Adrenal gland (tissue), 12 donors: ENCODE results near the gene TACC2. TPM values are rescaled to one million over a fixed set of nuclear protein-coding genes. Genes with fewer than 3 reads are reported as not detected.

ENCODE experiments used
- DNase-seq, 7 donors: peaks; one replicate each; pipeline ENCODE4 v3.0.0-alpha.2; 2019 to 2020
- H3K27ac ChIP-seq, 5 donors: fragments of 200-600 bp; sonication (generic) in 4 of 5; 1 replicate in 3 of 5; 2 replicates in 2 of 5; pipeline versions ENCODE4 v1.5.1 to v1.8.0; 2016 to 2020; ENCODE audit warnings: mild to moderate bottlenecking in 1 of 5
- H3K27me3 ChIP-seq: fragments of 200-600 bp; 2 replicates; pipeline ENCODE4 v1.8.0; 2021
- H3K36me3 ChIP-seq, 2 donors: fragments of 200-600 bp; replicated peaks in 1 of 2; 1 replicate in 1 of 2; 2 replicates in 1 of 2; pipeline versions ENCODE4 v1.5.1 to v1.8.0; 2018 to 2022
- H3K4me1 ChIP-seq, 2 donors: fragments of 200-600 bp; replicated peaks in 1 of 2; 1 replicate in 1 of 2; 2 replicates in 1 of 2; pipeline versions ENCODE4 v1.5.1 to v1.8.0; 2018 to 2021
- H3K4me3 ChIP-seq, 4 donors: fragments of 200-600 bp; sonication (generic) in 3 of 4; one replicate each; pipeline ENCODE4 v1.5.1; 2016 to 2018
- H3K9me3 ChIP-seq, 3 donors: fragments of 200-600 bp; sonication (generic) in 1 of 3; replicated peaks in 1 of 3; 1 replicate in 2 of 3; 2 replicates in 1 of 3; pipeline versions ENCODE4 v1.5.1 to v1.8.0; 2016 to 2021
- CTCF ChIP-seq, 6 experiments: fragments of 450-650 bp in 4 of 6; fragments of 200-600 bp in 2 of 6; sonication (generic) in 1 of 6; IDR thresholded peaks; 1 replicate in 5 of 6; 2 replicates in 1 of 6; pipeline versions ENCODE4 v1.5.1 to v1.8.0; 2016 to 2021; ENCODE audit warnings: antibody characterized with exemption in 6 of 6, mild to moderate bottlenecking in 2 of 6, moderate library complexity in 1 of 6
- POLR2A ChIP-seq, 2 donors: fragments of 450-650 bp; IDR thresholded peaks; one replicate each; pipeline ENCODE4 v1.6.1; 2017; ENCODE audit warnings: antibody characterized with exemption in 2 of 2, mild to moderate bottlenecking in 2 of 2, moderate library complexity in 1 of 2
- WGBS, 4 donors: extraction: QIAGEN DNeasy Blood & Tissue Kit in 2 of 4; methylation state at CpG; one replicate each; pipeline versions ENCODE4 v1.1.5 to v1.1.7; 2013 to 2017; 5-methylcytosine and 5-hydroxymethylcytosine counted together
- intact Hi-C, 2 donors: fragments of 100-400 bp; cut with DNase I; formaldehyde crosslinking; loops; one replicate each; pipeline versions ENCODE4 v1.14.1 to v1.15.0; 2022 to 2023
- polyA plus RNA-seq, 3 donors: library from polyadenylated mRNA; stranded (reverse); fragments of 200-250 nt in 2 of 3; fragments of 350-450 nt in 1 of 3; fragmentation: Illumina TruSeq in 1 of 3; extraction: RNeasy Lipid Tissue Mini Kit (QIAGEN cat#74804) in 1 of 3; gene quantifications; one replicate each; pipeline ENCODE4 v1.2.3, GENCODE V29; 2013 to 2014
- total RNA-seq, 9 donors: library from RNA; depleted of rRNA in 4 of 9; stranded (reverse); fragments of >200 nt in 4 of 9; fragments of 120-200 nt in 1 of 9; fragmentation: NEBNext Ultra II Directional in 1 of 9; extraction: Animal tissue kit (Norgen Biotek cat#: 25700) in 1 of 9; gene quantifications; one replicate each; pipeline versions ENCODE4 v1.1.0 to v1.2.4, GENCODE V29; 2013 to 2023
- donor health status: healthy with polysubstance abuse.
- donor health status: Bipolar disorder and iron deficiency.
- donor health status: DM: yes; HTN: yes; CAD: no.
- donor health status: DM: no; HTN: no; CAD: no.
- donor health status: DM: no; HTN: no; CAD: no.
- donor health status: DM: yes; HTN: yes; CAD: no.

The TACC2 gene
- total and polyA plus RNA-seq, 12 donors = 11.3 to 45.7 (median 26.3) TPM

GRCh38 chr10:122143238-122143841 lies 154.4 kb downstream of the TACC2 start:
- Histone ChIP-seq H3K4me1 (peaks cover 11 to 29% of the 10 kb centered on the region in 2 donors), H3K4me3 (no peak overlapping the region), H3K27ac (no peak overlapping the region), H3K36me3 (no peaks in the 10 kb centered on the region), H3K9me3 (peaks cover 0 to 3% (median 0%) of the 10 kb centered on the region in 3 donors), H3K27me3 (no peaks in the 10 kb centered on the region)
- WGBS, 4 donors = 77 to 78% (median 77%) methylated on average over 12 to 14 of the region's 14 CpGs
- intact Hi-C loops = no loop called here
- DNase-seq = no peak
- TF ChIP-seq CTCF (IDR thresholded peaks at IDR 0.05) (no peak), POLR2A (IDR thresholded peaks at IDR 0.05) (no peak)

DNA sequence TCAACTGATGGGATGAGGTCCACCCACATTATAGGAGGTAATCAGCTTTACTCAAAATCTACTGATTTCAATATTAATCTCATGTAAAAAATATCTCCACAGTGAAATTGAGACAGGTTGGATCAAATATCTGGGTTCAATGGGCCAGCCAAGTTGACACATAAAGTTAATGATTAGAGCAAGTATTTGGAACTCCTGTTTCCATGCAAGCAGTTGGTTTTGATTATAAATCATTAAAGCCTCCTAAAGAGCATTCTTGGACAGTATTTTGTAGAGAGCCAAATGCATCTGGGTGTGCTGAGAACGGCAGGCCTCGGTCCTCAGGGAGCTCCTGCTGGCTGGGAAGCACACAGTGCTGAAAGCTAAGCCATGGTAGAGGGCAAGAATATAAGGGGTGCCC lies 155.2 kb downstream of the TACC2 start:
- TF ChIP-seq CTCF (IDR thresholded peaks at IDR 0.05) (no peak), POLR2A (IDR thresholded peaks at IDR 0.05) (no peak)
- WGBS, 4 donors = 79 to 100% (median 85%) methylated on average over 2 of the region's 2 CpGs
- no peak overlapping the region for H3K4me3 ChIP-seq
- intact Hi-C loops = no loop called here
- DNase-seq = no peak
- H3K9me3 ChIP-seq = peaks cover 0 to 3% (median 0%) of the 10 kb centered on the region in 3 donors
- no peak overlapping the region for H3K27ac ChIP-seq
- peaks cover 11 to 38% of the 10 kb centered on the region in 2 donors for H3K4me1 ChIP-seq
- H3K27me3 ChIP-seq = no peaks in the 10 kb centered on the region
- no peaks in the 10 kb centered on the region for H3K36me3 ChIP-seq

DNA sequence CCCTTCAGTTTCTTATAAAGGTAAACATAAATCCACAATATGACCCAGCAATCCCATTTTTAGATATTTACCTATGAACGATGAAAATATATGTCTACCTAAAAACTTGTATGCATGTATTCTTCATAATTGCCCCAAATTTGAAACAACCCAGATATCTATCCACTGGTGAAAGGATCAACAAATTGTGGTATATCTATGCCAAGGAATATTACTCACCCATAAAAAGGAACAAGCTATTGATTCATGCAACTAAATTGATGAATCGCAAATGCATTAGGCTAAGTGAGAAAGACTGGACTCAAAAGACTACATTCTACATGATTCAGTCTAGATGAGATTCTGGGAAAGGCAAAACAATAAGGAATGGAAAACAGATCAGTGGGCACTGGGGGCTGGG lies 156.2 kb downstream of the TACC2 start:
- H3K9me3 ChIP-seq = peaks cover 0 to 3% (median 0%) of the 10 kb centered on the region in 3 donors
- no peaks in the 10 kb centered on the region for H3K27me3 ChIP-seq
- DNase-seq = no peak
- TF ChIP-seq POLR2A (IDR thresholded peaks at IDR 0.05) = no peak
- TF ChIP-seq CTCF (IDR thresholded peaks at IDR 0.05) = no peak
- 96 to 98% (median 97%) methylated on average over 2 of the region's 2 CpGs for WGBS, 4 donors
- intact Hi-C loops = no loop called here
- no peak overlapping the region for H3K27ac ChIP-seq
- H3K36me3 ChIP-seq = no peaks in the 10 kb centered on the region
- H3K4me1 ChIP-seq = peaks cover 11 to 36% of the 10 kb centered on the region in 2 donors
- no peak overlapping the region for H3K4me3 ChIP-seq

GRCh38 chr10:122147663-122148062 lies 158.7 kb downstream of the TACC2 start:
- TF ChIP-seq POLR2A (IDR thresholded peaks at IDR 0.05) = no peak
- TF ChIP-seq CTCF (IDR thresholded peaks at IDR 0.05) = no peak
- intact Hi-C loops = no loop called here
- no peak overlapping the region for H3K27ac ChIP-seq
- H3K4me3 ChIP-seq = no peak overlapping the region
- H3K27me3 ChIP-seq = no peaks in the 10 kb centered on the region
- no peak for DNase-seq
- H3K36me3 ChIP-seq = no peaks in the 10 kb centered on the region
- peaks cover 4 to 12% of the 10 kb centered on the region in 2 donors for H3K4me1 ChIP-seq
- H3K9me3 ChIP-seq = peaks cover 0 to 3% (median 0%) of the 10 kb centered on the region in 3 donors
- 70 to 87% (median 76%) methylated on average over 7 of the region's 7 CpGs for WGBS, 4 donors
